Stimulated activated naive CD8-positive, alpha-beta T cell treated with anti-CD3 and anti-CD28 coated beads, Interleukin-15, Interleukin-2, amounts not matched to agents 100 U/mL and 50 U/mL, for 24 hours (primary cell): ENCODE measurements around the gene RNF32.
"Not testable (repeated sequence)": the region's sequence is repeated elsewhere in the genome, so short reads cannot be mapped to it uniquely, and the experiment has no call there.

Experiments
- ATAC-seq: fragments of 150-1000 bp; cut with Tn5 transposase; one replicate; pipeline ENCODE4 v1.10.0; 2021
- DNase-seq: peaks from one replicate; pipeline ENCODE4 v3.0.0; 2021

The RNF32 gene

GRCh38 chr7:156642306-156643045 lies 1.9 kb downstream of the RNF32 start:
- ATAC-seq (no peak), DNase-seq (no peak)

GRCh38 chr7:156647330-156647729 lies 6.8 kb downstream of the RNF32 start:
- DNase-seq, ATAC-seq: not testable (repeated sequence)

- ATAC-seq (peak; percentile 59), DNase-seq (no peak)
Observed at GRCh38 chr7:156650042-156650441, 9.5 kb downstream of the RNF32 start.

GRCh38 chr7:156651474-156651873 lies 10.9 kb downstream of the RNF32 start:
- ATAC-seq = no peak
- DNase-seq = no peak

GRCh38 chr7:156652886-156653568 lies 12.5 kb downstream of the RNF32 start:
- ATAC-seq = no peak
- DNase-seq = no peak

GRCh38 chr7:156654511-156655234 lies 14.1 kb downstream of the RNF32 start:
- DNase-seq = no peak
- no peak for ATAC-seq

- DNase-seq (no peak), ATAC-seq (no peak)
Observed at GRCh38 chr7:156655251-156655650, 14.7 kb downstream of the RNF32 start.

- ATAC-seq = no peak
Observed at GRCh38 chr7:156655983-156656382, 15.4 kb downstream of the RNF32 start.

GRCh38 chr7:156656598-156656997 lies 16.0 kb downstream of the RNF32 start:
- no peak for DNase-seq
- no peak for ATAC-seq

More at GRCh38 chr7:156655983-156656382, 15.4 kb downstream of the RNF32 start:
- DNase-seq = no peak

GRCh38 chr7:156657681-156658080 lies 17.1 kb downstream of the RNF32 start:
- DNase-seq = no peak
- ATAC-seq = no peak

- no peak for DNase-seq
- no peak for ATAC-seq
Observed at GRCh38 chr7:156659203-156659602, 18.6 kb downstream of the RNF32 start.

GRCh38 chr7:156659961-156660360 lies 19.4 kb downstream of the RNF32 start:
- ATAC-seq (no peak), DNase-seq (no peak)

GRCh38 chr7:156661637-156662036 lies 21.1 kb downstream of the RNF32 start:
- DNase-seq (no peak), ATAC-seq (no peak)

GRCh38 chr7:156662277-156662676 lies 21.7 kb downstream of the RNF32 start:
- DNase-seq (no peak), ATAC-seq (no peak)

- ATAC-seq (no peak), DNase-seq (no peak)
Observed at GRCh38 chr7:156665101-156665500, 24.5 kb downstream of the RNF32 start.

GRCh38 chr7:156666368-156667109 lies 26.0 kb downstream of the RNF32 start:
- peak; percentile 83 for ATAC-seq

GRCh38 chr7:156667110-156667426 lies 26.5 kb downstream of the RNF32 start:
- no peak for DNase-seq
- no peak for ATAC-seq

More at GRCh38 chr7:156666368-156667109, 26.0 kb downstream of the RNF32 start:
- DNase-seq = no peak

GRCh38 chr7:156668130-156668741 lies 27.7 kb downstream of the RNF32 start:
- DNase-seq (no peak), ATAC-seq (no peak)

- ATAC-seq (no peak), DNase-seq (no peak)
Observed at GRCh38 chr7:156669035-156669828, 28.7 kb downstream of the RNF32 start.

- ATAC-seq (no peak), DNase-seq (no peak)
Observed at GRCh38 chr7:156673454-156673853, 32.9 kb downstream of the RNF32 start.

- ATAC-seq = no peak
- no peak for DNase-seq
Observed at GRCh38 chr7:156673902-156674301, 33.3 kb downstream of the RNF32 start.
